ENCODE measurements around the gene STARD6. TPM values are rescaled to one million over a fixed set of nuclear protein-coding genes. Genes with fewer than 3 reads are reported as not detected.
"Not testable (repeated sequence)": the region's sequence is repeated elsewhere in the genome, so short reads cannot be mapped to it uniquely, and the experiment has no call there.

The STARD6 gene
- polyA plus RNA-seq (ENCODE audit: insufficient read length in 4 of 4): under 1 TPM; 0.11 to 0.36 (median 0.27) TPM

GRCh38 chr18:54357660-54358494 lies at the start of gene STARD6, which contains the start of gene C18orf54:
STARD6 (minus strand) TSS chr18:54357858; CDS start chr18:54354573, 3,285 bp downstream.
C18orf54 (plus strand) TSS chr18:54357906; CDS start chr18:54360573, 2,667 bp downstream.
- peak; percentile 73 to 81 (median 76) for DNase-seq (ENCODE audit: low read depth in 4 of 4, low spot score in 3 of 4)

GRCh38 chr18:54405290-54405689 lies 47.6 kb upstream of the STARD6 start:
- DNase-seq (ENCODE audit: low read depth in 4 of 4, low spot score in 3 of 4): no peak

- DNase-seq (ENCODE audit: low read depth in 4 of 4, low spot score in 3 of 4): no peak
These were observed 39.1 kb upstream of the STARD6 start for GRCh38 chr18:54396760-54397159.

GRCh38 chr18:54393648-54394294 lies 36.1 kb upstream of the STARD6 start:
- DNase-seq (ENCODE audit: low read depth in 4 of 4, low spot score in 3 of 4): no peak

GRCh38 chr18:54392543-54393023 lies 34.9 kb upstream of the STARD6 start:
- DNase-seq (ENCODE audit: low read depth in 4 of 4, low spot score in 3 of 4): peak; percentile 23 to 54 (median 47)

GRCh38 chr18:54390838-54391237 lies 33.2 kb upstream of the STARD6 start:
- DNase-seq (ENCODE audit: low read depth in 4 of 4, low spot score in 3 of 4): no peak

GRCh38 chr18:54389143-54389505 lies 31.5 kb upstream of the STARD6 start:
- no peak for DNase-seq (ENCODE audit: low read depth in 4 of 4, low spot score in 3 of 4)

GRCh38 chr18:54388203-54389142 lies 30.8 kb upstream of the STARD6 start:
- peak in 1 of 4 donors; percentile 3 for DNase-seq (ENCODE audit: low read depth in 4 of 4, low spot score in 3 of 4)

- no peak for DNase-seq (ENCODE audit: low read depth in 4 of 4, low spot score in 3 of 4)
These were observed 30.0 kb upstream of the STARD6 start for GRCh38 chr18:54387631-54388030.

GRCh38 chr18:54386800-54387495 lies 29.3 kb upstream of the STARD6 start:
- not testable (repeated sequence) for DNase-seq (ENCODE audit: low read depth in 4 of 4, low spot score in 3 of 4)

- no peak for DNase-seq (ENCODE audit: low read depth in 4 of 4, low spot score in 3 of 4)
These were observed 28.4 kb upstream of the STARD6 start for GRCh38 chr18:54386043-54386442.

GRCh38 chr18:54382733-54383252 lies 25.1 kb upstream of the STARD6 start:
- DNase-seq (ENCODE audit: low read depth in 4 of 4, low spot score in 3 of 4): no peak

- DNase-seq (ENCODE audit: low read depth in 4 of 4, low spot score in 3 of 4): no peak
These were observed 24.4 kb upstream of the STARD6 start for GRCh38 chr18:54382076-54382475.

- DNase-seq (ENCODE audit: low read depth in 4 of 4, low spot score in 3 of 4): no peak
These were observed 24.0 kb upstream of the STARD6 start for GRCh38 chr18:54381640-54382039.

- no peak for DNase-seq (ENCODE audit: low read depth in 4 of 4, low spot score in 3 of 4)
These were observed 20.4 kb upstream of the STARD6 start for GRCh38 chr18:54378057-54378456.

GRCh38 chr18:54360406-54360805 lies 2.7 kb upstream of the STARD6 start:
- DNase-seq (ENCODE audit: low read depth in 4 of 4, low spot score in 3 of 4): no peak

- DNase-seq (ENCODE audit: low read depth in 4 of 4, low spot score in 3 of 4): peak in 2 of 4 donors; percentile 2 to 27
These were observed 1.6 kb upstream of the STARD6 start for GRCh38 chr18:54359233-54359632.

- peak; percentile 11 to 36 (median 18) for DNase-seq (ENCODE audit: low read depth in 4 of 4, low spot score in 3 of 4)
These were observed 910 bp upstream of the STARD6 start for GRCh38 chr18:54358495-54359040.

- peak in 2 of 4 donors; percentile 1 to 23 for DNase-seq (ENCODE audit: low read depth in 4 of 4, low spot score in 3 of 4)
These were observed 487 bp downstream of the STARD6 start for GRCh38 chr18:54357082-54357659.

All from left renal pelvis (tissue), 4 donors.